Measurements from ENCODE around the gene C14orf39.
"Not testable (repeated sequence)": the region's sequence is repeated elsewhere in the genome, so short reads cannot be mapped to it uniquely, and the experiment has no call there.

C14orf39 gene

DNA sequence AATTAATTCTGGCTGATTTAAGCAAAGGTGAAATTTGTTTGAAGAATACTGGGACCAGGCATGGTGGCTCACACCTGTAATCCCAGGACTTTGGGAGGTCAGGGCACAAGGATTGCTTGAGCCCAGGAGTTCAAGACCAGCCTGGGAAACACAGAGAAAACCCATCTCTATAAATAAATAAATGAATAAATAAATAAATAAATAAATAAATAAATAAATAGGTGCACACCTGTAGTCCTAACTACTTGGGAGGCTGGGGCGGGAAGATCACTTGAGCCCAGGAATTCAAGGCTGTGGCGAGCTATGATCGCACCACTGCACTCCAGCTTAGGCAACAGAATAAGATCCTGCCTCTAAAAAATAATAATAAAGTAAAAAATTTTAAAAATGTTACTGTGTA, 4.4 kb upstream of the C14orf39 start:
- DNase-seq = no peak

DNA sequence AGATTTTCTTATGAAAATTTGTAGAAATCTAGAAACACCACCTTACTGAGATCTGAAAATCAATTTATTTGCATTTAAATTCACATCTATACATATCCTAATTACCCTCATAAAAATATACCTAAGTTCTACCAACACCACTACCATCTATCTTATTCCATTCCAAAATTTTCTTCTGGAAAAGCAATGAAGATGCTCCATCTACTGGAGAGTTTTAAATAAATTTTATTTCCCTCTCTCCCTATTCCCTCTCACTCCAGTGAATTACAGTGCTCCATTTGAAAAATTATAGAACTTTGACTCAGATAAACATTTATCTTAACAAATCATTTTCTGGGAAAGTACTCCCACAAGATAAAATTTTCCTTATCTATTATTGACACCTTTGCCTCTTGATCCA, 2.3 kb upstream of the C14orf39 start:
- DNase-seq = no peak

DNA sequence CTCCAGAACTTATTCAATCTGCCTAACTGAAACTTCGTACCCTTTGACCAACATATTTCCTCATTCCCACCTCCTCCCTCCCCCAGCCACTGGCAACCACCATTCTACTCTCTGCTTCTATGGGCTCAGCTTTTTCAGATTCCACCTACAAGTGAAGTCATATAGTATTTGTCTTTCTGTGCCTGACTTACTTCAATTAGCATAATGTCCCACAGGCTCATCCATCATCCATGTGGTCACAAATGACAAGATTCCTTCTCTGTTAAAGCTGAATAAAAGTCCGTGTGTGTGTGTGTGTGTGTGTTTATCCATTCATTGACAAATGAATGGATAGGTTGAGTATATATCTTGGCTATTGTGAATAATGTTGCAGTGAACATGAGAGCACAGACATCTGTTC, 1.3 kb upstream of the C14orf39 start:
- DNase-seq = no peak

DNA sequence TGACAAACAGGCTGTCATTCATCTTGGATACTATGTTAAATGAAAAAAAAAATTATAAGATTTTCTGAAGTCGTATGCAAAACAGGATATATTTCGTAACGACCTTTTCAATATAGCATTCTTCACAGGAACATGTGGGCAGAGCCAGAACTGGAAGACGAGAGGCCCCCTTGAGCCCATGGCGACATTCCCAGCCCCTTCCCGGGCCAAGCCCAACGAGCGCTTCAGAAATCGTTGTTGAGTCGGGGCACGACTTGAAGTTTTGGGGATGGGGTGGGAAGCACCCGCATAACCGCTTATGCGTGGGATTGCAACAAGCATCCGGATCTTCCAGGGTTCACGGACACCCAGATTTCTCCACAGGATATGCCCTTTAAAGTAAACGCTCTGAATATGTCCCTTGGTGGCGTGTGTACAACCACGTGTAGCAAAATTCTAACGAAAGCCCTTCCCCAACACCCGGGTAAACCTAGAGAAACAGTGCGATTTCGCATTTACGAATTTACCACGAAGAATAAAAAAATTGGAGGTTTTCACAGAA, 736 bp downstream of the C14orf39 start:
- no peak for DNase-seq

DNA sequence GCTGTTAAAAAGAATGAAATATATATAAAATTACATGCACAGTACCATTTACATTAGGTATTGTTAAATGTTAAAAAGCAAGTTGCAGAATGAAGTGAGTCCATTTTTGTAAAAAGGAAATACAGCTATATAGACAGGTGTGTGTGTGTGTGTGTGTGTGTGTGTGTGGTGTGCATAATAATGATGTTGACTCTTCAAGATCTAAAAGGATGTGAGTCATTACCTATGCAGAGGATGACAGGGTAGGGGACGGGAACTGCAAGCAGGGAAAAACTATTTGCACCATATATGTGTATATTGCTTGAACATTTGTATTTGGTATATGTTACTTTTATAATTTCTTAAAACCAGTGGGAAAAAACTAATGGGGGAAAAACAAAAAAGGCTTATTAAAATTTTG, 3.1 kb downstream of the C14orf39 start:
- no peak for DNase-seq

DNA sequence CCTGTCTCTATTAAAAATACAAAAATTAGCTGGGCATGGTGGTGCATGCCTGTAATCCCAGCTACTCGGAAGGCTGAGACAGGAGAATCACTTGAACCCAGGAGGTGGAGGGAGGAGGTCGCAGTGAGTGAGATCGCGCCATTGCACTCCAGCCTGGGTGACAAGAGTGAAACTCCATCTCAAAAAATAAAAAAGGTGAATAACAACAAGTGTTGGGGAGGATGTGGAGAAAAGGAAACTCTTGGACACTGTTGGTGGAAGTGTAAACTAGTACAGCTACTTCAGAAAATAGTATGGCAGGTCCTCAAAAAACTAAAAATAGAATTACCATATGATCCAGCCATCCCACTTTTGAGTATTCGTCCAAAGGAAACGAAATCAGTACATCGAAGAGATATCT, 5.6 kb downstream of the C14orf39 start:
- not testable (repeated sequence) for DNase-seq

DNA sequence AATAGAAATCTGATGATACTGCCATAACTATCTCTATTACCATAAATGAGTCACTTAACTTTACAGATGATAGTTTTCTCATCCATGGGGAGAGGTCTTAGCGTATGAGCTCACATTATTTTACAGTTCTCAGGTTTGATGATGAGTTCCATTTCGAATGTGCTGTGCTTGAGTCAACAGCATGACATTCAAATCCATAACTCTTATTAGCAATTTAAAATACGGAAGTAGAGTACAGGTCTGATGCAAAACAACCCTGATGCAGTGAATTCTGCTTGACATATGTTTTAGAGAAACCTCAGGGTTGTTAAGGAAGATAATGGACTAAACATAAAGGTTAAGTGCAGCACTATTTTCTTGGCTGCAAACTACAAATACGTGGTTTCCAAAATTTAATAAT, 30.0 kb downstream of the C14orf39 start:
- no peak for DNase-seq

DNA sequence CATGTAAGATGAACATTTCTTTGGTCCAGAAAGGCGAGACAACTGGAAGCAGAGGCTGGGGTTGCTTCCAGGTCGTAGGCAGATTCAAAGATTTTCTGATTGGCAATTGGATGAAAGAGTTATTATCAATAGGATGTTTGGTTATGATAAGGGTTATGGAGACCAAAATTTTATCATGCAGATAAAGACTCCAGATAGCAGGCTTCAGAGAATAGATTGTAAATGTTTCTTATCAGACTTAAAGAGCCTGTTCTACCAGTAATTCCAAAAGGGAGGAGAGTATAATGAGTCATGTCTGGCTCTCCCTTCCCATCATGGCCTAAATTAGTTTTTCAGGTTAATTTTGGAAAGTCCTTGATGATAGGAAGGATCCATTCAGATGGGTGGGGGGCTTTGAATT, 55.6 kb downstream of the C14orf39 start:
- DNase-seq = no peak

DNA sequence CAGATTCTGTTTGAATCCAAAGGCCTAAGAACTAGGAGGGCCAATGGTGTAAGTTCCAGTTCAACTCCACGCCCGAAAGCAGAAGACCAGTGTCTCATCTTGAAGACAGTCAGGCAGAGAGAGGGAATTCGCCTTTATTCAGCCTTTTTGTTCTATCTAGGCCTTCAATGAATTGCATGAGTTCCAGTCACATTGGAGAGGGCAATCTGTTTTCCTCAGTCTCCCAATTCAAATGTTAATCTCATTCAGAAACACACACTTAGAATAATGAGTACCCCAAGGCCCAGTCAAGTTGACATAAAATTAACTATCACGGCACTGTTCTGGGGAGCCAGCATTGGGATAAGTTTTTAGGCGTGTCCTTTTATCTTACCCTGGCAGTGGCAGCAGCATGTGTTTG, 65.8 kb downstream of the C14orf39 start:
- DNase-seq = no peak

DNA sequence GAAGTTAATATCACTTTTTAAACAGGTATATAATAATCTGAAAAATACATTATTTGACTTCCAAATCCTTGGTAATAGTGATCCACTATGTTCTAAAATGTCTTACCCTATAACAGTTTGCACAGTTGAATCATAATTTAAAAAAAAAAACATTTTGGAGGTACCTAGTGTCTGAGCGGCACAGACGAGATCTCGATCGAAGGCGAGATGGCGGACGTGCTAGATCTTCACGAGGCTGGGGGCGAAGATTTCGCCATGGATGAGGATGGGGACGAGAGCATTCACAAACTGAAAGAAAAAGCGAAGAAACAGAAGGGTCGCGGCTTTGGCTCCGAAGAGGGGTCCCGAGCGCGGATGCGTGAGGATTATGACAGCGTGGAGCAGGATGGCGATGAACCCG, 88.3 kb downstream of the C14orf39 start:
- DNase-seq = not testable (repeated sequence)

DNA sequence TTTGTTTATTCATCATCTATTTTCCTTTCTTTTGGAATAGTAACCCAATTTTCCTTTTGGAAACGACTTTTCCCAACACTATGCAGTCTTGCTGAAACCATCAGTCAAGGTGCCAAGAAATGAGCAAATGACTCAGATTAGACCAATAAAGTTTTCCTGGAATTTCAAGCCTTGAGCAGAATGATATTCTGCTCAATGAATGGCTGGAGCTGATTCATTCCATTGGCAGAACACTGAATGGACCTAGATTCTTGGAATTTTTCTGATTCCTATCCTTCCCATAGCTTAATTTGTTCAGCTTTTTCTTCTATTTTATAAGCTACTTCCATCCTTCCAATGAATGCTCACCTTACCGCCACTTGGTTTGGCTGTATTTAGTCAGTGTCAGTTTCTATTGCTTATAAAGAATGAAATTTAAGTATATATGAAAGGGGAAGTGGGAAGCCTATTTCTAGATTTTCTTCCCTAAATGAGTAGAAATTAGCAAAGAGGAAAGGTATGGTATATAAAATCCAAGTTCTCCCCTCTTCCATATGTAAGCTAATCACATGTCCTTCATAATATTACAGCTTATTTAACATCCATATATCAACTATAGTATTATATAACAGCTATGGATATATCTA, 89.0 kb downstream of the C14orf39 start:
- no peak for DNase-seq

Data from activated naive CD4-positive, alpha-beta T cell treated with Interleukin-2 at 50 U/mL for 16 hours (primary cell).